HAP-1 (cell line): ENCODE data around the gene MICB.

Source experiments
- DNase-seq, 2 experiments: peaks; one replicate each; pipeline ENCODE4 v3.0.0-alpha.2; 2016 to 2020; ENCODE audit warnings: low spot score in 2 of 2
- H3K27me3 ChIP-seq: fragments of 250-450 bp; sonication (Bioruptor Pico); 2 replicates; pipeline ENCODE4 v1.5.1; 2020; ENCODE audit warnings: low read depth, mild to moderate bottlenecking, moderate library complexity
- H3K36me3 ChIP-seq: fragments of 250-450 bp; sonication (Bioruptor Pico); replicated peaks from 2 replicates; pipeline ENCODE4 v1.5.1; 2020; ENCODE audit warnings: mild to moderate bottlenecking
- H3K4me1 ChIP-seq: fragments of 250-450 bp; sonication (Bioruptor Pico); 2 replicates; pipeline ENCODE4 v1.5.1; 2020; ENCODE audit warnings: mild to moderate bottlenecking
- H3K4me3 ChIP-seq: fragments of 250-450 bp; sonication (Bioruptor Pico); 2 replicates; pipeline ENCODE4 v1.5.1; 2020; ENCODE audit warnings: mild to moderate bottlenecking, moderate library complexity
- H3K9me3 ChIP-seq: fragments of 250-450 bp; sonication (Bioruptor Pico); 2 replicates; pipeline ENCODE4 v1.5.1; 2020; ENCODE audit warnings: mild to moderate bottlenecking, moderate library complexity
- in situ Hi-C: fragments of 300-500 bp; cut with MboI; formaldehyde crosslinking; loops from 3 replicates; pipeline ENCODE4 v1.14.3; 2020; ENCODE audit warnings: low sequenced_read_pairs, inconsistent platforms, mixed read lengths

The MICB gene

DNA sequence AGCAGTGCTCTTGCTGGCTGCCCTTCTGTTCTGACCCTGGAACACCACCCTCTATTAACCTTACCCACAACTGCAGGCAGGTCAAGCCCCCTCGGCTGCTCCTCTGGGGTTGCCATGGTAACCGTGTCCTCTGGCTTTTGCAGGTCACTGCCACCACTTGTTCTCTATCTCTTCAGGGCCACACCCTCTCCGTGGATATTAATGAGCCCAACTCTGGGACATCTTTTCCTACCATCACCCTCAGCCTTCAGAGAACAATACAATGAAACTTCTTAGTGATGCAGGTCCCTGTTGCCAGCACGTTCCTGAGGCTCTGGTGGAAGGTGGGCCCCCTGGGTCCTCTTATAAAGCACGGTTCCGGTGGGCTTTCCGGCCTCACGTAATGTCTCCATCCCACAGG lies 30.8 kb upstream of the MICB start:
- no peak for DNase-seq
- Histone ChIP-seq H3K36me3 (no peaks in the 10 kb centered on the region), H3K4me3 (no peak overlapping the region), H3K4me1 (peaks cover 5% of the 10 kb centered on the region; the same call in 1 of the 2 replicates), H3K9me3 (no peaks in the 10 kb centered on the region), H3K27me3 (no peaks in the 10 kb centered on the region)
- in situ Hi-C loops, result no loop called here

- DNase-seq, result no peak
- no peaks in the 10 kb centered on the region for H3K9me3 ChIP-seq
- in situ Hi-C loops, result no loop called here
- no peaks in the 10 kb centered on the region for H3K36me3 ChIP-seq
- H3K27me3 ChIP-seq, result peaks cover 4% of the 10 kb centered on the region
- H3K4me3 ChIP-seq, result no peak overlapping the region
- no peaks in the 10 kb centered on the region for H3K4me1 ChIP-seq
Measured at GRCh38 chr6:31468311-31468710, 29.6 kb upstream of the MICB start.

- no peak overlapping the region for H3K4me3 ChIP-seq
- in situ Hi-C loops, result no loop called here
- DNase-seq, result no peak
- H3K4me1 ChIP-seq, result no peaks in the 10 kb centered on the region
- no peaks in the 10 kb centered on the region for H3K9me3 ChIP-seq
- peaks cover 6% of the 10 kb centered on the region for H3K27me3 ChIP-seq
- no peaks in the 10 kb centered on the region for H3K36me3 ChIP-seq
Measured at GRCh38 chr6:31470801-31471200, 27.1 kb upstream of the MICB start.

- in situ Hi-C loops, result no loop called here
- H3K36me3 ChIP-seq, result no peaks in the 10 kb centered on the region
- no peaks in the 10 kb centered on the region for H3K9me3 ChIP-seq
- no peaks in the 10 kb centered on the region for H3K4me1 ChIP-seq
- peaks cover 6% of the 10 kb centered on the region for H3K27me3 ChIP-seq
- H3K4me3 ChIP-seq, result no peak overlapping the region
- DNase-seq, result no peak
Measured at GRCh38 chr6:31471711-31472110, 26.2 kb upstream of the MICB start.

DNA sequence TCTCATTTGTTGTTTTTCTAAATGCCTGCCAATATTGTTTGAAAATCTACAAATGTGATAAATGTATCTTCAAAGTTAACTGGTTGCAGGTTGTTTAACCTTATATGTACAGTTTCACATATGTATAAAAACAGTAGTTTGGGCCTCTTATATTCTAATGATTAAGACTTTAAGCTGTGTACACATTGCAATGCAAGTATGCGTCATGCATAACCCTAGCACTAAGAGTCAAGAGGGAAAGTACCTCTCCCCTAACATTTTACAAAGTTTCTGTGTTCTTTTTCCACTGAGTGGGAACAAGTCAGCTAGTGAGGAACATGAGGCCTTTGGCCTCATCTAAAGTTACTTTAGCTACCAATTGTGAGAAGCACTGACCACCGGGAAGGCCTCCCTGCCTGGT lies 25.7 kb upstream of the MICB start:
- DNase-seq, result no peak
- Histone ChIP-seq H3K4me1 (no peaks in the 10 kb centered on the region), H3K4me3 (no peak overlapping the region), H3K9me3 (no peaks in the 10 kb centered on the region), H3K36me3 (no peaks in the 10 kb centered on the region), H3K27me3 (peaks cover 6% of the 10 kb centered on the region)
- in situ Hi-C loops, result no loop called here

- Histone ChIP-seq H3K9me3 (no peaks in the 10 kb centered on the region), H3K4me1 (no peaks in the 10 kb centered on the region), H3K27me3 (peaks cover 6% of the 10 kb centered on the region), H3K4me3 (no peak overlapping the region), H3K36me3 (no peaks in the 10 kb centered on the region)
- DNase-seq, result no peak
- in situ Hi-C loops, result no loop called here
Measured at GRCh38 chr6:31473244-31473643, 24.7 kb upstream of the MICB start.

DNA sequence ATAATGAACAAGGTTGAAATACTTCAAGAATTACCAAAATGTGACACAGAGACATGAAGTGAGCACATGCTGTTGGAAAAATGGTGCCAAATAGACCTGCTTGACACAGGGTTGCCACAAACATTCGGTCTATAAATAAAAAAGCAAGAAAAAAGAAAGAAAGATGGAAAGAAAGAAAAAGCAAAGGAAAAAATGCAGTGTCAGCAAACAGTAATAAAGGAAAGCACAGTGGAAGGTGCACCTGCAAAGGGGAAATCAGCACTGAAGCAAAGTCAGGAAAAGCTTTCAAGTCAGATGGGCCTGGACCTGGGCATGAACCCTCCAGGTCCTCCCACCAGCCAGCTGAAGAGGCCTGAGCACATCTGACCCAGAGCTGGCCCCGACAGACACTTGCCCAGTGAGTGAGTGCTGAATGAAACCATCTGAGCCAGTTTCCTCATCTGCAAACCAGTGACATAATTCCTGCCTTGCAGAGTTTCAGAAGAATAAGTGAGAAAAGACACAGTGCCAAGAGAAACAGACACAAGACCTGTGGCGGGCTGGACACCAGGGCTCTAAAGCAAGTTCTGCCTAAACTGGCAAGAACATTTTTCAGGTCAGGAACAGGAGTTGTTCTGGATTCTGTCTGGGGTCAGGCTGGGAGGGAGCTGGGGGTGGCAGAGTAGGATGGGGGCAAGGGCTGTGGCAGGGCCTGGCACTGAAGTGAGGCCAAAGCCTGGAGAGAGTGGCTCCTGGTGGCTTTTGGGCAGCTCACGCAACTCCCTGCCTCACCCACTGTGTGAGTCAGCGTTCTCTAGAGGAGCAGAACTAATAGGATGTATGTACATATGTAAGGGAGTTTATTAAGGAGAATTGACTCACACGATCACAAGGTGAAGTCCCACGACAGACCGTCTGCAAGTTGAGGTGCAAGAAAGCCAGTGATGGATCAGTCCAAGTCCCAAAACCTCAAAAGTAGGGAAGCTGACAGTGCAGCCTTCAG lies 23.9 kb upstream of the MICB start:
- in situ Hi-C loops, result no loop called here
- Histone ChIP-seq H3K36me3 (no peaks in the 10 kb centered on the region), H3K4me1 (no peaks in the 10 kb centered on the region), H3K9me3 (no peaks in the 10 kb centered on the region), H3K27me3 (peaks cover 12% of the 10 kb centered on the region), H3K4me3 (no peak overlapping the region)
- DNase-seq, result no peak

DNA sequence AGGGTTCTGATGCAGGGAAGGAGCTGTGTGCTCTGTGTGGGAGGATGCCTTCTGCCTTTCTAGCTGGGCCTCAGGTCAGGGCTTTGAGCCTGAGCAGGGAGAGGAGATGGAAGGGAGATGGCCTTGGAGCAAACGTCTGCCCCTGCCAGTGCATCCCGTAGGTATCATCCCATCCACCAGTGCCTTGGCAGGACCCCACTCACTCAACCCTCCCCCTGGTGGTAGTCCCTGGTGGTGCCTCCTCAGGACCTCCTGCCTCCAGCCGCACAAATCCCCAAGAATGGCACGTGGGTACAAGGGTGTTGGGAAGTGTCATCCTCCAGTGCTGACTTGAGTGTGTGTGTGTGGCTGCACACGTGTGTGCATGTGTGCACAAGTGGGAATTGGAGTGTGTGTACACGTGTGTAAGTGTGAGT lies 23.1 kb upstream of the MICB start:
- no peaks in the 10 kb centered on the region for H3K36me3 ChIP-seq
- no peaks in the 10 kb centered on the region for H3K9me3 ChIP-seq
- peak in 1 of 2 experiments; percentile 52 for DNase-seq
- H3K4me1 ChIP-seq, result no peaks in the 10 kb centered on the region
- no peak overlapping the region for H3K4me3 ChIP-seq
- H3K27me3 ChIP-seq, result peaks cover 12% of the 10 kb centered on the region
- in situ Hi-C loops, result no loop called here

DNA sequence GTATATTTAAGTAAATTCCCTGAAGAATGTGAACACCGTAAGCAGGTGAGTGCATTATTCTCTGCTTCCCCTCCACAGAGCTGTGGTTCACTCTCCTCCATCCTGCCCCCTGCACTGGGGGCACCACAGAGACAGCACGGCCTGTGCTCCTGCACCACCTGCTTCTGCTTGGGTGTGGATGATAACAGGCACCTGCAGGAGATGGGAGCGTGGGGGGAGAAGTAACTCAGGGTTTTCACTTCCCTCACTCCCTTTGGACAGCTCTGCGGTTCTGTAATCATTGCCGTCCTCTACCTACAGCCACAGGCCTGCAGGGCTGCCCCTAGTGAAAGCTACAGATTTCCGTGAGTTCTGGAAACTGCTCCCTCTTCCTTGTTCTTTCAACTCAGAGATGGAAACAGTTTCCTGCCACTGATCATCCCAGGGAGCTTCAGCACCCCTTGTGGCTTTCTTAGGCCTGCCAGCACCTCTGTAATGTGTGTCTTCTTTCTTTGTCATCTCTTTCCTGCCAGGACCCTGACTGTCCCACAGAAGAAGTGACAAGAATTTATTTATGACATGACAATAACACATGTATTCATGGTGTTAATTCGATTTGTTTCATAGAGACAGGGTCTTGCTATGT lies 21.3 kb upstream of the MICB start:
- no peak for DNase-seq
- in situ Hi-C loops, result no loop called here
- H3K9me3 ChIP-seq, result no peaks in the 10 kb centered on the region
- no peaks in the 10 kb centered on the region for H3K4me1 ChIP-seq
- peaks cover 12% of the 10 kb centered on the region for H3K27me3 ChIP-seq
- H3K4me3 ChIP-seq, result no peak overlapping the region
- no peaks in the 10 kb centered on the region for H3K36me3 ChIP-seq

DNA sequence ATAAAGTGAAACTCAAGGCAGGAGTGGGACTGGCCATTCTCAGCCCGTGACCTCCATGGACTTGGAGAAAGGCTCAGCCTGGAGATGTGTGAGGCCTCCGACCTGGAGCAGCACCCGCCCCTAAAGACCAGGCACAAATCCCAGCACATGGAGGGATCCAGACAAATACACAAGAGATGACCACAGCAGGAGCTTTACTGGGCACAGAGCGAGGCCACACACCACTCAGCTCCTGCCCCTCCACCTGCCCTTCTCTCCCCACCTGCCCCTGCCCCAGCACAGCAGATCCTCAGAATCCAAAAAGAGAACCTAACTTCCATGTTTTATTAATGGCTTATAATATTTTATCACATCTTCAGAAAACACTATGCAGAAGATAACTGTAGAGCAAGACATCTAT lies 20.4 kb upstream of the MICB start:
- peaks cover 12% of the 10 kb centered on the region for H3K27me3 ChIP-seq
- in situ Hi-C loops, result no loop called here
- H3K36me3 ChIP-seq, result no peaks in the 10 kb centered on the region
- H3K4me1 ChIP-seq, result no peaks in the 10 kb centered on the region
- DNase-seq, result no peak
- H3K4me3 ChIP-seq, result no peak overlapping the region
- no peaks in the 10 kb centered on the region for H3K9me3 ChIP-seq

- Histone ChIP-seq H3K27me3 (peaks cover 8% of the 10 kb centered on the region), H3K36me3 (no peaks in the 10 kb centered on the region), H3K4me1 (no peaks in the 10 kb centered on the region), H3K9me3 (no peaks in the 10 kb centered on the region), H3K4me3 (no peak overlapping the region)
- no peak for DNase-seq
- in situ Hi-C loops, result no loop called here
Measured at GRCh38 chr6:31478186-31478950, 19.6 kb upstream of the MICB start.

GRCh38 chr6:31479151-31479932 lies 18.6 kb upstream of the MICB start:
- H3K4me1 ChIP-seq, result no peaks in the 10 kb centered on the region
- in situ Hi-C loops, result no loop called here
- peaks cover 8% of the 10 kb centered on the region for H3K27me3 ChIP-seq
- peak in 1 of 2 experiments; percentile 20 for DNase-seq
- H3K36me3 ChIP-seq, result no peaks in the 10 kb centered on the region
- H3K9me3 ChIP-seq, result no peaks in the 10 kb centered on the region
- no peak overlapping the region for H3K4me3 ChIP-seq

- no peak overlapping the region for H3K4me3 ChIP-seq
- no peaks in the 10 kb centered on the region for H3K4me1 ChIP-seq
- in situ Hi-C loops, result no loop called here
- H3K27me3 ChIP-seq, result 0 out of 2 replicates have a peak, but pooled peaks cover 6% of the 10 kb centered on the region
- H3K9me3 ChIP-seq, result no peaks in the 10 kb centered on the region
- H3K36me3 ChIP-seq, result no peaks in the 10 kb centered on the region
- DNase-seq, result no peak
Measured at GRCh38 chr6:31479933-31480535, 17.9 kb upstream of the MICB start.
